ENCODE measurements around the gene ZNF366. TPM values are rescaled to one million over a fixed set of nuclear protein-coding genes. Genes with fewer than 3 reads are reported as not detected.

Gene ZNF366
- total RNA-seq, 4 donors from 2014 or later, result 0.29 to 20.5 (median 12.1) TPM

- no peaks in the 10 kb centered on the region for H3K27me3 ChIP-seq
- DNase-seq, result no peak
- no peaks in the 10 kb centered on the region for H3K9me3 ChIP-seq
- no peak overlapping the region for H3K4me3 ChIP-seq
- TF ChIP-seq POLR2A (IDR thresholded peaks at IDR 0.05), result no peak
- TF ChIP-seq, protein P1, sequence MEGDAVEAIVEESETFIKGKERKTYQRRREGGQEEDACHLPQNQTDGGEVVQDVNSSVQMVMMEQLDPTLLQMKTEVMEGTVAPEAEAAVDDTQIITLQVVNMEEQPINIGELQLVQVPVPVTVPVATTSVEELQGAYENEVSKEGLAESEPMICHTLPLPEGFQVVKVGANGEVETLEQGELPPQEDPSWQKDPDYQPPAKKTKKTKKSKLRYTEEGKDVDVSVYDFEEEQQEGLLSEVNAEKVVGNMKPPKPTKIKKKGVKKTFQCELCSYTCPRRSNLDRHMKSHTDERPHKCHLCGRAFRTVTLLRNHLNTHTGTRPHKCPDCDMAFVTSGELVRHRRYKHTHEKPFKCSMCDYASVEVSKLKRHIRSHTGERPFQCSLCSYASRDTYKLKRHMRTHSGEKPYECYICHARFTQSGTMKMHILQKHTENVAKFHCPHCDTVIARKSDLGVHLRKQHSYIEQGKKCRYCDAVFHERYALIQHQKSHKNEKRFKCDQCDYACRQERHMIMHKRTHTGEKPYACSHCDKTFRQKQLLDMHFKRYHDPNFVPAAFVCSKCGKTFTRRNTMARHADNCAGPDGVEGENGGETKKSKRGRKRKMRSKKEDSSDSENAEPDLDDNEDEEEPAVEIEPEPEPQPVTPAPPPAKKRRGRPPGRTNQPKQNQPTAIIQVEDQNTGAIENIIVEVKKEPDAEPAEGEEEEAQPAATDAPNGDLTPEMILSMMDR (IDR thresholded peaks at IDR 0.05), result no peak
- peaks cover 0 to 3% of the 10 kb centered on the region in 2 donors for H3K4me1 ChIP-seq
- intact Hi-C loops (cut with DNase I; ENCODE audit: low total_unique reads), result no loop called here
- H3K36me3 ChIP-seq, result no peaks in the 10 kb centered on the region
- no peak overlapping the region for H3K27ac ChIP-seq
These were observed 35.2 kb downstream of the ZNF366 start for GRCh38 chr5:72472031-72472430.

- Histone ChIP-seq H3K27me3 (no peaks in the 10 kb centered on the region), H3K9me3 (no peaks in the 10 kb centered on the region), H3K27ac (no peak overlapping the region), H3K4me3 (no peak overlapping the region), H3K4me1 (peaks cover 0 to 3% of the 10 kb centered on the region in 2 donors), H3K36me3 (no peaks in the 10 kb centered on the region)
- no peak for DNase-seq
- intact Hi-C loops (cut with DNase I; ENCODE audit: low total_unique reads), result no loop called here
- TF ChIP-seq, protein P1 (IDR thresholded peaks at IDR 0.05), result no peak
These were observed 36.4 kb downstream of the ZNF366 start for GRCh38 chr5:72470826-72471225.

DNA sequence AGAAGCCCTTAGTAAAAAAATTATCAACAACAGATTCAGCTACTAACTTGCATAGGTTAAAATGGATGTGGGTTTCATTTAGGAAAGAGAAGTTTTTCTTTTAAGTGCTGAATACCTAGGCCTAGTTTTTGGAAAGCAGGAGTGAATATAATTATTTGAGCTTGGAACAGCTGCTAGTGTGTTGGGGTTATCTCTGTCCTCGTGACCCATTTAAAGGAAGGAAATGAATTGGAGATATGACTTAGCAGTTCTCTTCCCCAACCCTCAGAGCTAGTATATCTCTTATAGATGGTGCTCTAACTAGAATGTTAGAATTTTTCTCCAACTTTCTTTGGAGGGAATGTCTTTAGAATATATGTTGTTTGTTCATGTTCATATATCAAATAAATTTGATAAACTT, 38.6 kb downstream of the ZNF366 start:
- H3K4me3 ChIP-seq, result no peak overlapping the region
- no peak for DNase-seq
- H3K27ac ChIP-seq, result no peak overlapping the region
- peaks cover 0 to 3% of the 10 kb centered on the region in 2 donors for H3K4me1 ChIP-seq
- no peaks in the 10 kb centered on the region for H3K9me3 ChIP-seq
- H3K27me3 ChIP-seq, result no peaks in the 10 kb centered on the region
- no peaks in the 10 kb centered on the region for H3K36me3 ChIP-seq
- TF ChIP-seq, protein P1 (IDR thresholded peaks at IDR 0.05), result no peak
- no peak for TF ChIP-seq POLR2A (IDR thresholded peaks at IDR 0.05)
- intact Hi-C loops (cut with DNase I; ENCODE audit: low total_unique reads), result loop anchor here (2.0 kb wide), 1 partner anchor 56 kb away; no protein-coding TSS in a partner anchor

- no peak overlapping the region for H3K27ac ChIP-seq
- peaks cover 0 to 3% of the 10 kb centered on the region in 2 donors for H3K4me1 ChIP-seq
- DNase-seq, result no peak
- H3K36me3 ChIP-seq, result no peaks in the 10 kb centered on the region
- H3K27me3 ChIP-seq, result no peaks in the 10 kb centered on the region
- intact Hi-C loops (cut with DNase I; ENCODE audit: low total_unique reads), result loop anchor here (2.0 kb wide), 1 partner anchor 55 kb away; no protein-coding TSS in a partner anchor
- H3K9me3 ChIP-seq, result no peaks in the 10 kb centered on the region
- no peak overlapping the region for H3K4me3 ChIP-seq
- no peak for TF ChIP-seq POLR2A (IDR thresholded peaks at IDR 0.05)
- TF ChIP-seq, protein P1 (IDR thresholded peaks at IDR 0.05), result no peak
These were observed 39.2 kb downstream of the ZNF366 start for GRCh38 chr5:72468024-72468423.

GRCh38 chr5:72467461-72467860, 39.7 kb downstream of the ZNF366 start:
- peaks cover 0 to 3% of the 10 kb centered on the region in 2 donors for H3K4me1 ChIP-seq
- DNase-seq, result no peak
- H3K36me3 ChIP-seq, result no peaks in the 10 kb centered on the region
- H3K27ac ChIP-seq, result no peak overlapping the region
- intact Hi-C loops (cut with DNase I; ENCODE audit: low total_unique reads), result no loop called here
- TF ChIP-seq POLR2A (IDR thresholded peaks at IDR 0.05), result no peak
- TF ChIP-seq, protein P1 (IDR thresholded peaks at IDR 0.05), result no peak
- no peaks in the 10 kb centered on the region for H3K27me3 ChIP-seq
- no peaks in the 10 kb centered on the region for H3K9me3 ChIP-seq
- H3K4me3 ChIP-seq, result no peak overlapping the region

Data from uterus (tissue), 4 donors.